Measurements from ENCODE around the gene ZFYVE1. TPM values are rescaled to one million over a fixed set of nuclear protein-coding genes. Genes with fewer than 3 reads are reported as not detected.
"Not testable (repeated sequence)": the region's sequence is repeated elsewhere in the genome, so short reads cannot be mapped to it uniquely, and the experiment has no call there.

Gene ZFYVE1
- total and polyA plus RNA-seq, 2 experiments from 2014 or later, result 3.2 to 12.5 TPM

DNA sequence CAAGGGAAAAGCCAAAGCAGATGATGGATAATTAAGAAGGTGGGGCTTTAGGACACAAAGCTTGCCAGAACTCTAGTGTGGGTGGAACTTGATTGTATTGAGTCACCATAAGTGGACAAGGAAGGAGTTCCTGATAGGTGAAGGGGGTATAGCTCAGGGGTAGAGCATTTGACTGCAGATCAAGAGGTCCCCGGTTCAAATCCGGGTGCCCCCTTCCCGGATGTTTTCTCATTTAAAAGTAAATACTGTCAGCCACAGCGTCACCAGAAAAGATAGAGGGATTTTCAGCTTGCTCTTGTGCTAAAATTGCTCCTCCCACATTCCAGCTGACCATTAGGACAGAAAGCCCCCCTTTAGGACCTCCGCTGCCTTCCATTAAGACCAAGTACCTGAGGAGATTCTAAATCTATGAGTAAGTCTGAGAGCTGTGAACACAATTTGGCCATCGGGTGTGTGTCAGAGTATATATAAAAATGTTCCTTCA is 64.0 kb downstream of the ZFYVE1 start (continued):
- TF ChIP-seq, protein P1, sequence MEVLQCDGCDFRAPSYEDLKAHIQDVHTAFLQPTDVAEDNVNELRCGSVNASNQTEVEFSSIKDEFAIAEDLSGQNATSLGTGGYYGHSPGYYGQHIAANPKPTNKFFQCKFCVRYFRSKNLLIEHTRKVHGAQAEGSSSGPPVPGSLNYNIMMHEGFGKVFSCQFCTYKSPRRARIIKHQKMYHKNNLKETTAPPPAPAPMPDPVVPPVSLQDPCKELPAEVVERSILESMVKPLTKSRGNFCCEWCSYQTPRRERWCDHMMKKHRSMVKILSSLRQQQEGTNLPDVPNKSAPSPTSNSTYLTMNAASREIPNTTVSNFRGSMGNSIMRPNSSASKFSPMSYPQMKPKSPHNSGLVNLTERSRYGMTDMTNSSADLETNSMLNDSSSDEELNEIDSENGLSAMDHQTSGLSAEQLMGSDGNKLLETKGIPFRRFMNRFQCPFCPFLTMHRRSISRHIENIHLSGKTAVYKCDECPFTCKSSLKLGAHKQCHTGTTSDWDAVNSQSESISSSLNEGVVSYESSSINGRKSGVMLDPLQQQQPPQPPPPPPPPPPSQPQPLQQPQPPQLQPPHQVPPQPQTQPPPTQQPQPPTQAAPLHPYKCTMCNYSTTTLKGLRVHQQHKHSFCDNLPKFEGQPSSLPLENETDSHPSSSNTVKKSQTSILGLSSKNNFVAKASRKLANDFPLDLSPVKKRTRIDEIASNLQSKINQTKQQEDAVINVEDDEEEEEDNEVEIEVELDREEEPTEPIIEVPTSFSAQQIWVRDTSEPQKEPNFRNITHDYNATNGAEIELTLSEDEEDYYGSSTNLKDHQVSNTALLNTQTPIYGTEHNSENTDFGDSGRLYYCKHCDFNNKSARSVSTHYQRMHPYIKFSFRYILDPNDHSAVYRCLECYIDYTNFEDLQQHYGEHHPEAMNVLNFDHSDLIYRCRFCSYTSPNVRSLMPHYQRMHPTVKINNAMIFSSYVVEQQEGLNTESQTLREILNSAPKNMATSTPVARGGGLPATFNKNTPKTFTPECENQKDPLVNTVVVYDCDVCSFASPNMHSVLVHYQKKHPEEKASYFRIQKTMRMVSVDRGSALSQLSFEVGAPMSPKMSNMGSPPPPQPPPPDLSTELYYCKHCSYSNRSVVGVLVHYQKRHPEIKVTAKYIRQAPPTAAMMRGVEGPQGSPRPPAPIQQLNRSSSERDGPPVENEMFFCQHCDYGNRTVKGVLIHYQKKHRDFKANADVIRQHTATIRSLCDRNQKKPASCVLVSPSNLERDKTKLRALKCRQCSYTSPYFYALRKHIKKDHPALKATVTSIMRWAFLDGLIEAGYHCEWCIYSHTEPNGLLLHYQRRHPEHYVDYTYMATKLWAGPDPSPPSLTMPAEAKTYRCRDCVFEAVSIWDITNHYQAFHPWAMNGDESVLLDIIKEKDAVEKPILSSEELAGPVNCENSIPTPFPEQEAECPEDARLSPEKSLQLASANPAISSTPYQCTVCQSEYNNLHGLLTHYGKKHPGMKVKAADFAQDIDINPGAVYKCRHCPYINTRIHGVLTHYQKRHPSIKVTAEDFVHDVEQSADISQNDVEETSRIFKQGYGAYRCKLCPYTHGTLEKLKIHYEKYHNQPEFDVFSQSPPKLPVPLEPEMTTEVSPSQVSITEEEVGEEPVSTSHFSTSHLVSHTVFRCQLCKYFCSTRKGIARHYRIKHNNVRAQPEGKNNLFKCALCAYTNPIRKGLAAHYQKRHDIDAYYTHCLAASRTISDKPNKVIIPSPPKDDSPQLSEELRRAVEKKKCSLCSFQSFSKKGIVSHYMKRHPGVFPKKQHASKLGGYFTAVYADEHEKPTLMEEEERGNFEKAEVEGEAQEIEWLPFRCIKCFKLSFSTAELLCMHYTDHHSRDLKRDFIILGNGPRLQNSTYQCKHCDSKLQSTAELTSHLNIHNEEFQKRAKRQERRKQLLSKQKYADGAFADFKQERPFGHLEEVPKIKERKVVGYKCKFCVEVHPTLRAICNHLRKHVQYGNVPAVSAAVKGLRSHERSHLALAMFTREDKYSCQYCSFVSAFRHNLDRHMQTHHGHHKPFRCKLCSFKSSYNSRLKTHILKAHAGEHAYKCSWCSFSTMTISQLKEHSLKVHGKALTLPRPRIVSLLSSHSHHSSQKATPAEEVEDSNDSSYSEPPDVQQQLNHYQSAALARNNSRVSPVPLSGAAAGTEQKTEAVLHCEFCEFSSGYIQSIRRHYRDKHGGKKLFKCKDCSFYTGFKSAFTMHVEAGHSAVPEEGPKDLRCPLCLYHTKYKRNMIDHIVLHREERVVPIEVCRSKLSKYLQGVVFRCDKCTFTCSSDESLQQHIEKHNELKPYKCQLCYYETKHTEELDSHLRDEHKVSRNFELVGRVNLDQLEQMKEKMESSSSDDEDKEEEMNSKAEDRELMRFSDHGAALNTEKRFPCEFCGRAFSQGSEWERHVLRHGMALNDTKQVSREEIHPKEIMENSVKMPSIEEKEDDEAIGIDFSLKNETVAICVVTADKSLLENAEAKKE (CRISPR knock-in tag; IDR thresholded peaks at IDR 0.05), result 0 out of 2 replicates have a peak, but pooled peaks have one; percentile 35
- TF ChIP-seq EZH2 (IDR thresholded peaks at IDR 0.05; ENCODE audit: low read depth, unreplicated experiment), result no peak

GRCh38 chr14:72962336-72962754 is 64.6 kb downstream of the ZFYVE1 start:
- H3K4me1 Mint-ChIP-seq; H4K20me1 ChIP-seq (replicated peaks; ENCODE audit: insufficient read depth); H3K79me2 ChIP-seq (replicated peaks; ENCODE audit: insufficient read depth); H3K4me3 ChIP-seq; H3K27ac ChIP-seq (ENCODE audit: low read depth); H3K27ac Mint-ChIP-seq; H2AFZ ChIP-seq; H3K4me1 ChIP-seq (ENCODE audit: insufficient read depth); H3K27me3 ChIP-seq (ENCODE audit: insufficient read depth); ATAC-seq; H3F3A ChIP-seq (replicated peaks; ENCODE audit: low read depth); H3K9me3 Mint-ChIP-seq; H3K36me3 ChIP-seq (ENCODE audit: insufficient read depth); H3K4me3 Mint-ChIP-seq; H3K4me2 ChIP-seq; H3K9me2 ChIP-seq (ENCODE audit: insufficient read depth); DNase-seq (ENCODE audit: low spot score): not testable (repeated sequence)
- H3K36me3 Mint-ChIP-seq (ENCODE audit: low read depth), result peaks cover 14% of the 10 kb centered on the region
- H3K27me3 Mint-ChIP-seq (ENCODE audit: insufficient read depth, low read depth, poor library complexity), result peaks cover 11% of the 10 kb centered on the region

GRCh38 chr14:72961579-72962335 is 65.1 kb downstream of the ZFYVE1 start:
- no peaks in the 10 kb centered on the region for H3K36me3 ChIP-seq (ENCODE audit: insufficient read depth)
- ATAC-seq (no peak), DNase-seq (ENCODE audit: low spot score) (no peak)
- peaks cover 15% of the 10 kb centered on the region for H3K36me3 Mint-ChIP-seq (ENCODE audit: low read depth)
- H3K27me3 ChIP-seq (ENCODE audit: insufficient read depth), result no peaks in the 10 kb centered on the region
- H3F3A ChIP-seq (replicated peaks; ENCODE audit: low read depth), result no peaks in the 10 kb centered on the region
- H3K4me3 ChIP-seq, result no peak overlapping the region
- H3K4me1 Mint-ChIP-seq, result no peaks in the 10 kb centered on the region
- no peaks in the 10 kb centered on the region for H3K79me2 ChIP-seq (replicated peaks; ENCODE audit: insufficient read depth)
- H2AFZ ChIP-seq, result no peak overlapping the region
- H3K4me1 ChIP-seq (ENCODE audit: insufficient read depth), result no peaks in the 10 kb centered on the region
- no peak overlapping the region for H3K4me2 ChIP-seq
- H3K27ac Mint-ChIP-seq, result no peak overlapping the region
- H3K27me3 Mint-ChIP-seq (ENCODE audit: insufficient read depth, low read depth, poor library complexity), result peaks cover 11% of the 10 kb centered on the region
- no peak overlapping the region for H3K27ac ChIP-seq (ENCODE audit: low read depth)
- H3K4me3 Mint-ChIP-seq, result no peak overlapping the region
- H3K9me2 ChIP-seq (ENCODE audit: insufficient read depth), result no peaks in the 10 kb centered on the region
- H3K9me3 Mint-ChIP-seq, result peaks cover 4% of the 10 kb centered on the region; the same call in 2 of the 3 replicates
- H4K20me1 ChIP-seq (replicated peaks; ENCODE audit: insufficient read depth), result no peaks in the 10 kb centered on the region
- no peak for TF ChIP-seq STAT1 (IDR thresholded peaks at IDR 0.05; ENCODE audit: unreplicated experiment)
- TF ChIP-seq ZNF114 (CRISPR knock-in tag; IDR thresholded peaks at IDR 0.05), result no peak
- no peak for TF ChIP-seq EZH2phosphoT487 (IDR thresholded peaks at IDR 0.05; ENCODE audit: unreplicated experiment)
- no peak for TF ChIP-seq CTCF (conservative IDR thresholded peaks at IDR 0.05; ENCODE audit: low read depth in 2 of 2)
- TF ChIP-seq POLR2AphosphoS5 (IDR thresholded peaks at IDR 0.05; ENCODE audit: low read depth), result no peak
- TF ChIP-seq EZH2 (IDR thresholded peaks at IDR 0.05; ENCODE audit: low read depth, unreplicated experiment), result no peak
- no peak for TF ChIP-seq CREB1 (CRISPR knock-in tag; IDR thresholded peaks at IDR 0.05; ENCODE audit: low read depth)

Data from GM23338 (cell line).